Smooth muscle cell (in vitro differentiated cells): ENCODE data around the gene ZBTB7B. TPM values are rescaled to one million over a fixed set of nuclear protein-coding genes. Genes with fewer than 3 reads are reported as not detected.

Experiments
- DNase-seq: peaks from one replicate; lab custom pipeline; 2025; ENCODE audit not compliant: unreplicated experiment; lab: John Stamatoyannopoulos, UW
- H2AFZ ChIP-seq: fragments of 200-600 bp; sonication (generic); 2 replicates; pipeline ENCODE4 v1.6.0; 2016; ENCODE audit warnings: antibody characterized with exemption, low read depth, mild to moderate bottlenecking
- H3F3A ChIP-seq: fragments of 200-600 bp; sonication (generic); 2 replicates; pipeline ENCODE4 v1.6.0; 2017; ENCODE audit warnings: antibody characterized with exemption, low read depth
- H3K27ac ChIP-seq: fragments of 200-600 bp; sonication (generic); 2 replicates; pipeline ENCODE4 v1.5.1; 2016; ENCODE audit warnings: low read depth, mild to moderate bottlenecking
- H3K27me3 ChIP-seq: fragments of 200-600 bp; sonication (generic); 2 replicates; pipeline ENCODE4 v1.6.1; 2016; ENCODE audit warnings: low read depth, mild to moderate bottlenecking
- H3K36me3 ChIP-seq: fragments of 200-600 bp; sonication (generic); 2 replicates; pipeline ENCODE4 v1.5.1; 2016; ENCODE audit warnings: low read depth
- H3K4me1 ChIP-seq: fragments of 200-600 bp; sonication (generic); 2 replicates; pipeline ENCODE4 v1.5.1; 2016; ENCODE audit warnings: low read depth
- H3K4me2 ChIP-seq: fragments of 200-600 bp; sonication (generic); 2 replicates; pipeline ENCODE4 v1.6.0; 2016; ENCODE audit warnings: mild to moderate bottlenecking
- H3K4me3 ChIP-seq: fragments of 200-600 bp; sonication (generic); 2 replicates; pipeline ENCODE4 v1.5.1; 2016; ENCODE audit warnings: mild to moderate bottlenecking
- H3K79me2 ChIP-seq: fragments of 200-600 bp; sonication (generic); 2 replicates; pipeline ENCODE4 v1.6.0; 2016; ENCODE audit warnings: low read depth, mild to moderate bottlenecking
- H3K9ac ChIP-seq: fragments of 200-600 bp; sonication (generic); 2 replicates; pipeline ENCODE4 v1.6.0; 2016; ENCODE audit warnings: low read depth
- H3K9me3 ChIP-seq: fragments of 200-600 bp; sonication (generic); replicated peaks from 2 replicates; pipeline ENCODE4 v1.5.1; 2016; ENCODE audit warnings: low read depth
- H4K20me1 ChIP-seq: fragments of 200-600 bp; sonication (generic); 2 replicates; pipeline ENCODE4 v1.6.0; 2016; ENCODE audit warnings: low read depth
- WGBS: methylation state at CpG from one replicate; pipeline ENCODE4 v1.1.7; 2016; ENCODE audit warnings: low lambda C conversion rate; 5-methylcytosine and 5-hydroxymethylcytosine counted together
- polyA plus RNA-seq: library from polyadenylated mRNA; unstranded; fragments of >200 nt; fragmentation: Nextera tagmentation; extraction: Ambion mirVana; gene quantifications from 2 replicates; pipeline ENCODE4 v1.2.1, GENCODE V29; 2016
- total RNA-seq: library from RNA; depleted of rRNA; stranded (reverse); fragments of >200 nt; gene quantifications from 2 replicates; pipeline ENCODE4 v1.2.3, GENCODE V29; 2014
- TF ChIP-seq, protein P1 (sequence below): fragments of 200-600 bp; sonication (generic); IDR thresholded peaks from 2 replicates; pipeline ENCODE4 v1.5.1; 2017; ENCODE audit warnings: borderline replicate concordance, mild to moderate bottlenecking, antibody characterized with exemption; ENCODE audit not compliant: insufficient read depth, poor library complexity, severe bottlenecking

Gene ZBTB7B
- total and polyA plus RNA-seq, 2 experiments from 2014 or later, result 7.5 to 15.5 TPM

DNA sequence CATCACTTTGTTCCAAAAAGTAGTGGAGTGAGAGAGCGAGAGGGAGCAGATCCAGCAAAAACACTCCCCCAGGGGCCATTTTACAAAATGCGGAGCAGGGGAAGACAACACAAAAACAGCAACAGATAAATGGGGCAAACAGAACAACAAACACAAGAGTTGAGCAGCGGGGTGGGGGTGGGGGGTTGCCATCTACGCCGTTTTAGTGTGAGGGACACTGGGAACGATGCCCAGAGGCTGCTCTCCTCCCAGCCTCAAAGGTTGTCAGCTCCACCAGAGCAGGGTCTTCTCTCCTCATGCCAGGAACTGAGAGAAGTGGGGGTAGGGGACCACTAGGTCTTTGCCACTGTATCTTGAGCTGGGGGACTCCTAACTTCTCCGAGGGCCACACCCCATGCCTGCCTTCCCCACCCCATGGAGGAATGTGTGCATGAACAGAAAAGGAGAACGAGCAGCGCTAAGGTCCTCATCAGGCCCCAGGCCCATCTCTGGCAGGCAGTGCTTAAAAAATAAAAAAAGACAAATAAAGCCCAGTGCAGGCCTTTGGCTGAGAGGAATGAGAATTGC lies 45.4 kb upstream of the ZBTB7B start:
- H3K27ac ChIP-seq, result peak overlapping the region; percentile 91
- H3K4me2 ChIP-seq, result peak overlapping the region; percentile 89
- TF ChIP-seq, protein P1, sequence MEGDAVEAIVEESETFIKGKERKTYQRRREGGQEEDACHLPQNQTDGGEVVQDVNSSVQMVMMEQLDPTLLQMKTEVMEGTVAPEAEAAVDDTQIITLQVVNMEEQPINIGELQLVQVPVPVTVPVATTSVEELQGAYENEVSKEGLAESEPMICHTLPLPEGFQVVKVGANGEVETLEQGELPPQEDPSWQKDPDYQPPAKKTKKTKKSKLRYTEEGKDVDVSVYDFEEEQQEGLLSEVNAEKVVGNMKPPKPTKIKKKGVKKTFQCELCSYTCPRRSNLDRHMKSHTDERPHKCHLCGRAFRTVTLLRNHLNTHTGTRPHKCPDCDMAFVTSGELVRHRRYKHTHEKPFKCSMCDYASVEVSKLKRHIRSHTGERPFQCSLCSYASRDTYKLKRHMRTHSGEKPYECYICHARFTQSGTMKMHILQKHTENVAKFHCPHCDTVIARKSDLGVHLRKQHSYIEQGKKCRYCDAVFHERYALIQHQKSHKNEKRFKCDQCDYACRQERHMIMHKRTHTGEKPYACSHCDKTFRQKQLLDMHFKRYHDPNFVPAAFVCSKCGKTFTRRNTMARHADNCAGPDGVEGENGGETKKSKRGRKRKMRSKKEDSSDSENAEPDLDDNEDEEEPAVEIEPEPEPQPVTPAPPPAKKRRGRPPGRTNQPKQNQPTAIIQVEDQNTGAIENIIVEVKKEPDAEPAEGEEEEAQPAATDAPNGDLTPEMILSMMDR, result no peak
- DNase-seq, result no peak
- H3K9me3 ChIP-seq, result no peaks in the 10 kb centered on the region
- H3K79me2 ChIP-seq, result peaks cover 25% of the 10 kb centered on the region
- H3K4me3 ChIP-seq, result no peak overlapping the region
- no peaks in the 10 kb centered on the region for H3F3A ChIP-seq
- H2AFZ ChIP-seq, result no peak overlapping the region
- no peaks in the 10 kb centered on the region for H3K27me3 ChIP-seq
- 70% methylated on average over 9 of the region's 9 CpGs for WGBS
- no peak overlapping the region for H3K9ac ChIP-seq
- no peaks in the 10 kb centered on the region for H3K36me3 ChIP-seq
- peaks cover 26% of the 10 kb centered on the region for H3K4me1 ChIP-seq
- H4K20me1 ChIP-seq, result peaks cover 17% of the 10 kb centered on the region

DNA sequence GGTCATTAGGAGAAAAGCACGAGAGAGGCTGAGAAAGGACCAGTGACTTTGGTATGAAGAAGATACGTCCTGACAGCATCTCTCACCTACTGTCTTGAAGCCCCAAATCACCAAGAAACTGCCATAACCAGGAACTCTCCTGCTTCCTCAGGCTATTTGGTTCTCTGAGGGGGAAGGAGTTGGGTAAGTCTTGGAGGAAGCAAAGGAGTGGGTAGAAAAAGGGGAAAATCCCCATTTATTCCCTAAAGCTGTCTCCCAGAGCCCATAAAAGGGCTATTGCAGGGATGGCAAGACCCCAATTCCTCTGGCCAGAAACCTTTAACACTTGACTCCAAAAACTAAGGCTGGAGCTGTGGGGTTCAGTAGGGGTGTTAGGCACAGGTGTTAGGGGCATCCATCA lies 44.6 kb upstream of the ZBTB7B start:
- peaks cover 33% of the 10 kb centered on the region for H3K4me1 ChIP-seq
- no peaks in the 10 kb centered on the region for H3K27me3 ChIP-seq
- H3K4me2 ChIP-seq, result no peak overlapping the region
- no peak for DNase-seq
- H4K20me1 ChIP-seq, result peaks cover 9% of the 10 kb centered on the region
- no peak overlapping the region for H3K9ac ChIP-seq
- WGBS, result 97% methylated on average over 2 of the region's 2 CpGs
- no peak overlapping the region for H3K27ac ChIP-seq
- H3K9me3 ChIP-seq, result no peaks in the 10 kb centered on the region
- no peak overlapping the region for H2AFZ ChIP-seq
- TF ChIP-seq, protein P1, result no peak
- H3K4me3 ChIP-seq, result no peak overlapping the region
- H3F3A ChIP-seq, result peaks cover 2% of the 10 kb centered on the region
- H3K36me3 ChIP-seq, result no peaks in the 10 kb centered on the region
- peaks cover 25% of the 10 kb centered on the region for H3K79me2 ChIP-seq

DNA sequence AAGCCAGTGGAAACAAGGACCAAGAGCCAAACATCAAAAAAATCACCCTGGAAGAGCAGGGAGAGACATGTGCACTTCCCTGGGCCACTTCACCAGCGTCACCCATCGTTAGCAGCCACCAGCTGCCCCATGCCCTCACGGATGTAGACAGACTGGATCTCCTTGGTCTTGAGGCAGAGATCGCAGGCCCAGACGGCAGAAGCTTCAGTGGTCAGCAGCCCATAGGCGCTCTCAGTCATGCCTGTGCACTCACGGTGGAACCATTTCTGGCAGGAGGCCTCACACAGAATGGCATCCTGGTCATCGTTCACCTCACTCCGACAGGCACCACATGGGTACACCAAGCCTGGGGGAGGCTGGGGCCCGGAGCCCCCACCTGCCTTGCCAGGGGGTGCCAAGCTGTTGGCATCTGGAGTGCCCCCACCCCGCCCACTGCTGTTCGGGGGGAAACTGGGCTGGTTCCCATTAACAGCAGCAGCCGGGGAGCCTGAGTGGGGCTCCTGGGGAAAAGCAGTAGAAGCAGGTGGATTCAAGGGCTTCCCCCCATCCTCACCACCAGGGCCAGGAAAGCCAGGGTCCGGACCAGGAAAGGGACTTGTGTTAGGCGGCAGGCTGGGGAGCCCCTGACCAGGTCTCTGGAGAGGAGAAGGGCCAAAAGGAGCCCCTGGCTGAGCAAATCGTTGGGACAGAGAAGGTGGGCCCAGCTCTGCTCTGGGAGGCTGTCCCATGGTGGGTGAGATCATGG lies 43.7 kb upstream of the ZBTB7B start:
- DNase-seq, result no peak

More for the DNA sequence above, 43.7 kb upstream of the ZBTB7B start:
- H3K9ac ChIP-seq, result no peak overlapping the region
- H3K4me3 ChIP-seq, result no peak overlapping the region
- 98% methylated on average over 16 of the region's 16 CpGs for WGBS
- peaks cover 35% of the 10 kb centered on the region for H3K4me1 ChIP-seq
- no peaks in the 10 kb centered on the region for H3K27me3 ChIP-seq
- H4K20me1 ChIP-seq, result peaks cover under 1% of the 10 kb centered on the region
- no peak overlapping the region for H3K4me2 ChIP-seq
- H3F3A ChIP-seq, result peaks cover 3% of the 10 kb centered on the region
- H2AFZ ChIP-seq, result no peak overlapping the region
- H3K79me2 ChIP-seq, result peaks cover 20% of the 10 kb centered on the region
- TF ChIP-seq, protein P1, result no peak
- no peak overlapping the region for H3K27ac ChIP-seq
- H3K36me3 ChIP-seq, result peaks cover 5% of the 10 kb centered on the region
- H3K9me3 ChIP-seq, result no peaks in the 10 kb centered on the region
